HCT116 (cell line): ENCODE measurements around the gene PLK5.

Source experiments
- EZH2 ChIP-seq: fragments of 200-600 bp; sonication (generic); IDR thresholded peaks from 2 replicates; pipeline ENCODE4 v1.6.1; 2017; ENCODE audit warnings: antibody characterized with exemption, mixed run types
- EZH2phosphoT487 ChIP-seq: fragments of 200-600 bp; IDR thresholded peaks from 2 replicates; pipeline ENCODE4 v1.6.1; 2018; ENCODE audit warnings: antibody characterized with exemption, borderline replicate concordance
- JUND ChIP-seq: IDR thresholded peaks from 2 replicates; pipeline ENCODE4 v1.6.1; 2012
- POLR2A ChIP-seq: IDR thresholded peaks from 2 replicates; pipeline ENCODE4 v1.7.0; 2011; ENCODE audit warnings: borderline replicate concordance; ENCODE audit not compliant: insufficient read depth, insufficient read length; ENCODE audit errors: extremely low read depth
- POLR2AphosphoS5 ChIP-seq: IDR thresholded peaks from 2 replicates; pipeline ENCODE4 v1.6.1; 2011; ENCODE audit warnings: mild to moderate bottlenecking, low read depth, low read length, moderate library complexity
- RAD21 ChIP-seq: IDR thresholded peaks from 2 replicates; pipeline ENCODE4 v1.6.1; 2012; ENCODE audit warnings: low read depth, mild to moderate bottlenecking
- SIN3A ChIP-seq: IDR thresholded peaks from 2 replicates; pipeline ENCODE4 v1.6.1; 2012; ENCODE audit warnings: low read depth
- SP1 ChIP-seq: IDR thresholded peaks from 2 replicates; pipeline ENCODE4 v1.6.1; 2012; ENCODE audit warnings: low read depth
- TCF7L2 ChIP-seq: IDR thresholded peaks from 2 replicates; pipeline ENCODE4 v1.7.0; 2011; ENCODE audit warnings: borderline replicate concordance, inconsistent platforms; ENCODE audit not compliant: insufficient read depth, insufficient read length; ENCODE audit errors: extremely low read depth
- TF ChIP-seq, protein P1 (sequence below), 3 experiments: fragments of 200-600 bp in 1 of 3; sonication (generic) in 1 of 3; IDR thresholded peaks in 2 of 3; conservative IDR thresholded peaks in 1 of 3; 2 replicates each; pipeline ENCODE4 v1.5.1; 2012 to 2017; ENCODE audit warnings: low read depth in 2 of 3, low read length in 2 of 3, antibody characterized with exemption in 1 of 3, borderline replicate concordance in 1 of 3, control low read depth in 1 of 3, mild to moderate bottlenecking in 1 of 3, mixed read lengths in 1 of 3, mixed run types in 1 of 3, moderate library complexity in 1 of 3; ENCODE audit not compliant: insufficient read depth in 1 of 3
- TF ChIP-seq, protein P2 (sequence below): IDR thresholded peaks from 2 replicates; pipeline ENCODE4 v1.6.1; 2012; ENCODE audit warnings: low read depth
- TF ChIP-seq, protein P3 (sequence below): IDR thresholded peaks from 2 replicates; pipeline ENCODE4 v1.6.1; 2012
- TF ChIP-seq, protein P4 (sequence below): IDR thresholded peaks from 2 replicates; pipeline ENCODE4 v1.6.1; 2011; ENCODE audit warnings: mild to moderate bottlenecking, low read length, moderate library complexity; ENCODE audit not compliant: insufficient replicate concordance; ENCODE audit errors: extremely low read depth
- TF ChIP-seq, protein P5 (sequence below): IDR thresholded peaks from 2 replicates; pipeline ENCODE4 v1.6.1; 2012

DNA sequence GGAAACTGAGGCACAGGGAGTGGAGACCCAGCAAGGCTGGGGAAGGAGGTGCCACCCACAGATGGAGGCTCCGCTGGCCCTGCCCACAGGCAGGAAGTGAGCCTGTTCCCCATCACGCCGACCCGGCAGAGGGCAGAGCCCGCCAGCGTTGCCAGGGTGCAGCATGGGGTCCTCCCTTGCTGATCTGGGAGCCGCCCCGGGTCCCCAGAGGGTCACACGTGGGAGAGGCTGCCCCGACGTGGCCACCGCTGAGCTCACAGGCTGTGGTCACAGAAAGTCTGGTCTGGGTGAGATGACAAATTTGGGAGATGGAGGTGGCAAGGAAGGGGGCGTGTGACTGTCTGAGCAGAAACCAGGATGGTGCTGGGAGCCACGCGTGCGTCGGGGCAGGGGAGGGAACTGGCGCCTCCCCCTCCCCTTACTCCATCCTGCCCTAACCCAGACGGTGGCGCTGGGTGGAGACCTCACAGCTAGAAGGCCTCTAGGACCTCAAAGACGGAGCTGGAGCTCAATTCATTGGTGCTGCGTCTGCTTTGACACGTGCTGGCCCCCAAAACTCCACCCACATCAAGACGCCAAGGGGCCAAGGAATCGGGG is 36.5 kb downstream of the PLK5 start:
- TF ChIP-seq POLR2A (no peak), POLR2AphosphoS5 (no peak), TCF7L2 (no peak), EZH2 (no peak), SP1 (no peak), JUND (no peak), SIN3A (no peak), RAD21 (no peak), EZH2phosphoT487 (no peak)
- TF ChIP-seq, protein P1, sequence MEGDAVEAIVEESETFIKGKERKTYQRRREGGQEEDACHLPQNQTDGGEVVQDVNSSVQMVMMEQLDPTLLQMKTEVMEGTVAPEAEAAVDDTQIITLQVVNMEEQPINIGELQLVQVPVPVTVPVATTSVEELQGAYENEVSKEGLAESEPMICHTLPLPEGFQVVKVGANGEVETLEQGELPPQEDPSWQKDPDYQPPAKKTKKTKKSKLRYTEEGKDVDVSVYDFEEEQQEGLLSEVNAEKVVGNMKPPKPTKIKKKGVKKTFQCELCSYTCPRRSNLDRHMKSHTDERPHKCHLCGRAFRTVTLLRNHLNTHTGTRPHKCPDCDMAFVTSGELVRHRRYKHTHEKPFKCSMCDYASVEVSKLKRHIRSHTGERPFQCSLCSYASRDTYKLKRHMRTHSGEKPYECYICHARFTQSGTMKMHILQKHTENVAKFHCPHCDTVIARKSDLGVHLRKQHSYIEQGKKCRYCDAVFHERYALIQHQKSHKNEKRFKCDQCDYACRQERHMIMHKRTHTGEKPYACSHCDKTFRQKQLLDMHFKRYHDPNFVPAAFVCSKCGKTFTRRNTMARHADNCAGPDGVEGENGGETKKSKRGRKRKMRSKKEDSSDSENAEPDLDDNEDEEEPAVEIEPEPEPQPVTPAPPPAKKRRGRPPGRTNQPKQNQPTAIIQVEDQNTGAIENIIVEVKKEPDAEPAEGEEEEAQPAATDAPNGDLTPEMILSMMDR (IDR thresholded peaks at IDR 0.05 in 2 of 3, conservative IDR thresholded peaks at IDR 0.05 in 1 of 3; ENCODE audit: borderline replicate concordance in 1 of 3, insufficient read depth in 1 of 3, low read depth in 2 of 3, low read length in 2 of 3) = no peak
- TF ChIP-seq, protein P2, sequence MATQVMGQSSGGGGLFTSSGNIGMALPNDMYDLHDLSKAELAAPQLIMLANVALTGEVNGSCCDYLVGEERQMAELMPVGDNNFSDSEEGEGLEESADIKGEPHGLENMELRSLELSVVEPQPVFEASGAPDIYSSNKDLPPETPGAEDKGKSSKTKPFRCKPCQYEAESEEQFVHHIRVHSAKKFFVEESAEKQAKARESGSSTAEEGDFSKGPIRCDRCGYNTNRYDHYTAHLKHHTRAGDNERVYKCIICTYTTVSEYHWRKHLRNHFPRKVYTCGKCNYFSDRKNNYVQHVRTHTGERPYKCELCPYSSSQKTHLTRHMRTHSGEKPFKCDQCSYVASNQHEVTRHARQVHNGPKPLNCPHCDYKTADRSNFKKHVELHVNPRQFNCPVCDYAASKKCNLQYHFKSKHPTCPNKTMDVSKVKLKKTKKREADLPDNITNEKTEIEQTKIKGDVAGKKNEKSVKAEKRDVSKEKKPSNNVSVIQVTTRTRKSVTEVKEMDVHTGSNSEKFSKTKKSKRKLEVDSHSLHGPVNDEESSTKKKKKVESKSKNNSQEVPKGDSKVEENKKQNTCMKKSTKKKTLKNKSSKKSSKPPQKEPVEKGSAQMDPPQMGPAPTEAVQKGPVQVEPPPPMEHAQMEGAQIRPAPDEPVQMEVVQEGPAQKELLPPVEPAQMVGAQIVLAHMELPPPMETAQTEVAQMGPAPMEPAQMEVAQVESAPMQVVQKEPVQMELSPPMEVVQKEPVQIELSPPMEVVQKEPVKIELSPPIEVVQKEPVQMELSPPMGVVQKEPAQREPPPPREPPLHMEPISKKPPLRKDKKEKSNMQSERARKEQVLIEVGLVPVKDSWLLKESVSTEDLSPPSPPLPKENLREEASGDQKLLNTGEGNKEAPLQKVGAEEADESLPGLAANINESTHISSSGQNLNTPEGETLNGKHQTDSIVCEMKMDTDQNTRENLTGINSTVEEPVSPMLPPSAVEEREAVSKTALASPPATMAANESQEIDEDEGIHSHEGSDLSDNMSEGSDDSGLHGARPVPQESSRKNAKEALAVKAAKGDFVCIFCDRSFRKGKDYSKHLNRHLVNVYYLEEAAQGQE = no peak
- TF ChIP-seq, protein P3, sequence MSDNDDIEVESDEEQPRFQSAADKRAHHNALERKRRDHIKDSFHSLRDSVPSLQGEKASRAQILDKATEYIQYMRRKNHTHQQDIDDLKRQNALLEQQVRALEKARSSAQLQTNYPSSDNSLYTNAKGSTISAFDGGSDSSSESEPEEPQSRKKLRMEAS = no peak
- TF ChIP-seq, protein P4, sequence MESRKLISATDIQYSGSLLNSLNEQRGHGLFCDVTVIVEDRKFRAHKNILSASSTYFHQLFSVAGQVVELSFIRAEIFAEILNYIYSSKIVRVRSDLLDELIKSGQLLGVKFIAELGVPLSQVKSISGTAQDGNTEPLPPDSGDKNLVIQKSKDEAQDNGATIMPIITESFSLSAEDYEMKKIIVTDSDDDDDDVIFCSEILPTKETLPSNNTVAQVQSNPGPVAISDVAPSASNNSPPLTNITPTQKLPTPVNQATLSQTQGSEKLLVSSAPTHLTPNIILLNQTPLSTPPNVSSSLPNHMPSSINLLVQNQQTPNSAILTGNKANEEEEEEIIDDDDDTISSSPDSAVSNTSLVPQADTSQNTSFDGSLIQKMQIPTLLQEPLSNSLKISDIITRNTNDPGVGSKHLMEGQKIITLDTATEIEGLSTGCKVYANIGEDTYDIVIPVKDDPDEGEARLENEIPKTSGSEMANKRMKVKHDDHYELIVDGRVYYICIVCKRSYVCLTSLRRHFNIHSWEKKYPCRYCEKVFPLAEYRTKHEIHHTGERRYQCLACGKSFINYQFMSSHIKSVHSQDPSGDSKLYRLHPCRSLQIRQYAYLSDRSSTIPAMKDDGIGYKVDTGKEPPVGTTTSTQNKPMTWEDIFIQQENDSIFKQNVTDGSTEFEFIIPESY = no peak
- TF ChIP-seq, protein P5, sequence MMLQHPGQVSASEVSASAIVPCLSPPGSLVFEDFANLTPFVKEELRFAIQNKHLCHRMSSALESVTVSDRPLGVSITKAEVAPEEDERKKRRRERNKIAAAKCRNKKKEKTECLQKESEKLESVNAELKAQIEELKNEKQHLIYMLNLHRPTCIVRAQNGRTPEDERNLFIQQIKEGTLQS = no peak
